ENCODE results near the gene HIVEP2. TPM values are rescaled to one million over a fixed set of nuclear protein-coding genes. Genes with fewer than 3 reads are reported as not detected.

HIVEP2 gene
- total and polyA plus RNA-seq, 2 of the 4 experiments (the other 2 are of a cell fraction) = 4.3 to 11.3 TPM

DNA sequence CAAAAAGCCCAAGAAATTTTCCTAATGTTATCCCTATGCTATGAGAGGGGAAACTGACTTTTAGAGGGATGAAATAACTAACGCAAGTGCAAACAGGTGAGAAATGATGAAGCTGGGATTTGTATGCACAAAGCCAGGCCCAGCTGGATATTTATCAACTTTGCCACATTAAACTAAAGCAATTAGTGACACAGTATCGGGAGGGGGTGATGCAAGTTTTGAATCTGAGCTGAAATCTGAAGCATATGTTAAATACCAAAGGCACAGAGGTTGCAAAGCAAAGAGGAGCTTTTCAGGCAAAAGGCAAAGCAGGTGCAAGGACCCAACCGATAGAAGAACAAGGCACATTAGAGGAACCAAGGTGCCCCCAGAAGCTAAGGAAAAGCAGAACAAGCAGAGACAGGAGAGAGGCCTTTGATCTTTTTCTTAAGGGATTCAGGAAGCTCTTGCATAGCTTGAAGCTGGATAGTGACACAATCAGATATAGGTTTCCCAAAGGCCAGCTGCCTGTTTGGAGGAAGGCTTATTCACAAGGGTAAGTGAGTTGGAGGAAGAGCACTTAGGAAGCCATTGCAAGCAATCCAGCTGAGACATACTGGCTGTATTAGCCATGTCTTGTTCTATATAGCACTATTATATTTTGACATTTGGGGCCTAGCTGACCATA lies 207.5 kb downstream of the HIVEP2 start:
- Histone ChIP-seq H2AK5ac (ENCODE audit: low read depth, low read length) (no peak overlapping the region), H3K18ac (ENCODE audit: low read depth, low read length) (no peak overlapping the region), H3K14ac (replicated peaks; ENCODE audit: low read depth, low read length) (no peak overlapping the region), H4K8ac (ENCODE audit: low read depth in 2 of 2, low read length in 2 of 2) (no peak overlapping the region), H4K5ac (ENCODE audit: low read depth, low read length) (no peak overlapping the region), H3K9me1 (ENCODE audit: insufficient read depth, low read length) (no peaks in the 10 kb centered on the region; the same call in 1 of the 2 replicates), H3K4ac (ENCODE audit: low read depth, low read length) (no peak overlapping the region), H3K4me2 (ENCODE audit: low read depth, low read length) (no peak overlapping the region), H3K23ac (ENCODE audit: low read depth, low read length) (no peak overlapping the region), H3K36me3 (ENCODE audit: control insufficient read depth, insufficient read depth, low read length) (no peaks in the 10 kb centered on the region), H2AK9ac (replicated peaks; ENCODE audit: low read depth, low read length, poor library complexity) (no peak overlapping the region), H2BK20ac (ENCODE audit: low read depth, low read length) (no peak overlapping the region), H2AFZ (replicated peaks; ENCODE audit: low read length, poor library complexity) (no peak overlapping the region), H3K27me3 (ENCODE audit: control insufficient read depth, insufficient read depth, low read length) (no peaks in the 10 kb centered on the region), H3K9me3 (ENCODE audit: control insufficient read depth, insufficient read depth, low read length) (no peaks in the 10 kb centered on the region), H2BK15ac (ENCODE audit: low read depth, low read length) (no peak overlapping the region), H3K56ac (ENCODE audit: extremely low read depth, insufficient read depth, low read length) (no peak overlapping the region), H3K27ac (ENCODE audit: insufficient read depth, low read length) (no peak overlapping the region), H3K4me1 (ENCODE audit: control insufficient read depth, insufficient read depth, low read length) (peaks cover 2% of the 10 kb centered on the region; the same call in 1 of the 2 replicates), H2BK5ac (ENCODE audit: low read depth, low read length, poor library complexity, severe bottlenecking) (no peak overlapping the region), H4K91ac (ENCODE audit: insufficient read depth, low read depth, low read length) (no peak overlapping the region), H3K79me1 (ENCODE audit: low read depth in 1 of 2, low read length in 2 of 2) (no peaks in the 10 kb centered on the region), H2BK120ac (ENCODE audit: low read depth, low read length) (no peak overlapping the region), H3K4me3 (ENCODE audit: insufficient read depth, low read depth, low read length) (no peak overlapping the region), H4K20me1 (ENCODE audit: insufficient read depth, low read length) (no peaks in the 10 kb centered on the region), H3K9ac (ENCODE audit: low read depth, low read length) (no peak overlapping the region)
- BruUV-seq (replicated peaks) = no TSS peak
- dilution Hi-C loops (cut with HindIII; ENCODE audit: low sequenced_read_pairs, unreplicated experiment) (no loop called here), in situ Hi-C loops (cut with MboI; ENCODE audit: low sequenced_read_pairs) (no loop called here), intact Hi-C loops (cut with micrococcal nuclease) (no loop called here)
- 60% methylated on average over 1 of the region's 3 CpGs; no CpG with 5 or more reads in 1 of the 2 experiments for WGBS, 2 experiments (ENCODE audit: extremely low coverage in 2 of 2, insufficient read length in 1 of 2)
- ChIA-PET CTCF (interaction anchor here (0.8 kb wide), 1 partner anchor 148 kb away, joined by 3 read pairs; no protein-coding TSS in a partner anchor), POLR2A (ENCODE audit: unreplicated experiment) (no interaction called here)
- TF ChIP-seq MAZ (IDR thresholded peaks at IDR 0.05; ENCODE audit: borderline replicate concordance, low read depth, low read length) = no peak
- TF ChIP-seq MXI1 (IDR thresholded peaks at IDR 0.05; ENCODE audit: borderline replicate concordance, low read depth, low read length) = no peak
- no peak for TF ChIP-seq RAD21 (IDR thresholded peaks at IDR 0.05; ENCODE audit: low read length)
- no peak for TF ChIP-seq FOS (IDR thresholded peaks at IDR 0.05; ENCODE audit: low read depth, low read length)
- peak; percentile 46; the same call in 1 of the 2 replicates for TF ChIP-seq CEBPB (IDR thresholded peaks at IDR 0.05; ENCODE audit: low read depth, low read length)
- TF ChIP-seq NFE2L2 (IDR thresholded peaks at IDR 0.05; ENCODE audit: low read depth, low read length) = no peak
- TF ChIP-seq, protein P1, sequence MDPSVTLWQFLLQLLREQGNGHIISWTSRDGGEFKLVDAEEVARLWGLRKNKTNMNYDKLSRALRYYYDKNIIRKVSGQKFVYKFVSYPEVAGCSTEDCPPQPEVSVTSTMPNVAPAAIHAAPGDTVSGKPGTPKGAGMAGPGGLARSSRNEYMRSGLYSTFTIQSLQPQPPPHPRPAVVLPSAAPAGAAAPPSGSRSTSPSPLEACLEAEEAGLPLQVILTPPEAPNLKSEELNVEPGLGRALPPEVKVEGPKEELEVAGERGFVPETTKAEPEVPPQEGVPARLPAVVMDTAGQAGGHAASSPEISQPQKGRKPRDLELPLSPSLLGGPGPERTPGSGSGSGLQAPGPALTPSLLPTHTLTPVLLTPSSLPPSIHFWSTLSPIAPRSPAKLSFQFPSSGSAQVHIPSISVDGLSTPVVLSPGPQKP (IDR thresholded peaks at IDR 0.05; ENCODE audit: borderline replicate concordance, low read depth, low read length) = no peak
- TF ChIP-seq, protein P2, sequence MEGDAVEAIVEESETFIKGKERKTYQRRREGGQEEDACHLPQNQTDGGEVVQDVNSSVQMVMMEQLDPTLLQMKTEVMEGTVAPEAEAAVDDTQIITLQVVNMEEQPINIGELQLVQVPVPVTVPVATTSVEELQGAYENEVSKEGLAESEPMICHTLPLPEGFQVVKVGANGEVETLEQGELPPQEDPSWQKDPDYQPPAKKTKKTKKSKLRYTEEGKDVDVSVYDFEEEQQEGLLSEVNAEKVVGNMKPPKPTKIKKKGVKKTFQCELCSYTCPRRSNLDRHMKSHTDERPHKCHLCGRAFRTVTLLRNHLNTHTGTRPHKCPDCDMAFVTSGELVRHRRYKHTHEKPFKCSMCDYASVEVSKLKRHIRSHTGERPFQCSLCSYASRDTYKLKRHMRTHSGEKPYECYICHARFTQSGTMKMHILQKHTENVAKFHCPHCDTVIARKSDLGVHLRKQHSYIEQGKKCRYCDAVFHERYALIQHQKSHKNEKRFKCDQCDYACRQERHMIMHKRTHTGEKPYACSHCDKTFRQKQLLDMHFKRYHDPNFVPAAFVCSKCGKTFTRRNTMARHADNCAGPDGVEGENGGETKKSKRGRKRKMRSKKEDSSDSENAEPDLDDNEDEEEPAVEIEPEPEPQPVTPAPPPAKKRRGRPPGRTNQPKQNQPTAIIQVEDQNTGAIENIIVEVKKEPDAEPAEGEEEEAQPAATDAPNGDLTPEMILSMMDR (conservative IDR thresholded peaks at IDR 0.05; ENCODE audit: low read depth, low read length) = no peak
- TF ChIP-seq, protein P3, sequence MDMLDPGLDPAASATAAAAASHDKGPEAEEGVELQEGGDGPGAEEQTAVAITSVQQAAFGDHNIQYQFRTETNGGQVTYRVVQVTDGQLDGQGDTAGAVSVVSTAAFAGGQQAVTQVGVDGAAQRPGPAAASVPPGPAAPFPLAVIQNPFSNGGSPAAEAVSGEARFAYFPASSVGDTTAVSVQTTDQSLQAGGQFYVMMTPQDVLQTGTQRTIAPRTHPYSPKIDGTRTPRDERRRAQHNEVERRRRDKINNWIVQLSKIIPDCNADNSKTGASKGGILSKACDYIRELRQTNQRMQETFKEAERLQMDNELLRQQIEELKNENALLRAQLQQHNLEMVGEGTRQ (IDR thresholded peaks at IDR 0.05; ENCODE audit: low read depth, low read length) = no peak
- no peak for ATAC-seq (ENCODE audit: low read depth)
- DNase-seq = peak; percentile 41
